ENCODE data around the gene ULK4.
"Not testable (repeated sequence)": the region's sequence is repeated elsewhere in the genome, so short reads cannot be mapped to it uniquely, and the experiment has no call there.

Gene ULK4

DNA sequence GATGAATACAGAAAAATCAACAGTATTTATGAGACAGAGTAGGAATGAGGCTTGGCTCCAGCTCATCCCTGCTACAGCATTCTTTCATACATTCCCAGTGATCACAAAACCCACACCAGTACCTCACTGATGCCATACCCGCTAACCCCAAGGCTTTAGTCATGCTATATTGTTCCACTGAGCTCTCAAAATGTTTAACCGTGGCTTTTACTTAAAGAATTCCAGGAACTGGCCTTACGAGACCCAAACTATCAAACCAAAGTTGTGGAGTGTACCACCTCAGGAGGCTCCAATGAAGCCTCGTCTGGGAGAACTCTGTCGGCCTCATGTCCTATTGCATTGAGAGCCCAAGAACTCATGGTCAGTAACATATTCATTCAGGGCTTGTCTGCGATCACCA, 278.9 kb downstream of the ULK4 start:
- DNase-seq, result no peak

DNA sequence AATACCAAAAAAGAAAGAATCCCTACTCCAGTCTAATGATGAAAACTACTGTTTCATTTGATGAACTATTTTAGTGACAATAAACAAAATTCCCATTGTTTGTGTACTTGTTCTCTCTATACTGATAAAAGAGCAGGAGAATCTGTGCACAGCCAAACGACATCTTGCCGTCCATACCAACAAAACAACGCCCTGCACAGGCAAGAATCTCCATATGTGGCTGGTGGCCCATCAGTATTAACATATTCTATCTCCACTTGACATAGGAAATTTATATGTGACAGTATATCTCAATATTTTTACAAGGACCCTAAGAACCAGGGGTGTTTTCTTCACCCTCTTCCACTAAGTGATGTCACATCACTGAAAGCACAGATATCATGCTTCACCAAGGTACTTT, 279.5 kb downstream of the ULK4 start:
- DNase-seq, result no peak

DNA sequence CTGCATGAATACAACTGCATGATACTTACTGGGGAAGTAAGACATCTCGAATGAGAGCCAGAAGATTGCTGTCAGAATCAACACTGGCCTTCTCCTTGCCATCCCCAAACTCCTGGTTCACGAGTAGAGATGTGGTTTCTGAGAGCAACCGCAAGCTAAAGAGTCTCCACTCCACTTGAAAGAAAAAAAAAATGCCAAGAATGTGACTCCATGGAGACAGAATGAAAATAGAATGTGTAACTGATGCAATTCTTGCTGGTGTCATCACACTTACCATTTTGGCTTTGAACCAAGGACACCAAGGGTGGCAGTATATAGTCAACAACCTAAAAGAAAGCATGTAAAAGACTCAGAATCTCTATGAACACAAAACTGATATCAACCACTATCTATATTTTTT, 280.4 kb downstream of the ULK4 start:
- DNase-seq, result no peak

DNA sequence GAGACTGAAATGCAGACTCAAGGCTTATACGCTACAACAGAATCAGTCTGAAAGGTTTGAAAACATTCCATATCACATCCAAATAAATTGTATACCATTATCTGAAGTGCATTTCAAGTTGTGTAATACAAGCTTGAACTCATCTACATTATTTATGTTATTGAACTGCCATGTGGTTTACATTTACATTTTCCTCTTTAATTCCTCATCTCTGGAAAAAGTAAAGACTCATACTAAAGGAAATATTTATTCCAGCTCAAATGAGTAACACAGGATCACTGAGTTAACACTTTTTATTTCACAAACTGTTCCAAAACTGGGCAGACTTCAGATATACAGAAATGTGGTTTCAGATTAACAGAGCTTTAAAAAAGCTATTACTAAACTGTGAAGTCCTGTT, 282.5 kb downstream of the ULK4 start:
- no peak for DNase-seq

DNA sequence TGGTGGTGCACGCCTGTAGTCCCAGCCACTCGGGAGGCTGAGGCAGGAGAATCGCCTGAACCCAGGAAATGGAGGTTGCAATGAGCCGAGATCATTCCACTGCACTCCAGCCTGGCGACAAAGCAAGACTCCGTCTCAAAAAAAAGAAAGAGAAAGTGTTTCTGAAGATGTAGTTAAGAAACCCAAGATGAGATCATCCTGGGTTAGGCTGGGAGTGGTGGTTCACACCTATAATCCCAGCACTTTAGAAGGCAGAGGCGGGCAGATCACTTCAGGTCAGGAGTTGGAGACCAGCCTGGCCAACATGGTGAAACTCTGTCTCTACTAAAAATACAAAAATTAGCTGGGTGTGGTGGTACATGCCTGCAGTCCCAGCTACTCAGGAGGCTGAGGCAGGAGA, 286.8 kb downstream of the ULK4 start:
- DNase-seq, result not testable (repeated sequence)

DNA sequence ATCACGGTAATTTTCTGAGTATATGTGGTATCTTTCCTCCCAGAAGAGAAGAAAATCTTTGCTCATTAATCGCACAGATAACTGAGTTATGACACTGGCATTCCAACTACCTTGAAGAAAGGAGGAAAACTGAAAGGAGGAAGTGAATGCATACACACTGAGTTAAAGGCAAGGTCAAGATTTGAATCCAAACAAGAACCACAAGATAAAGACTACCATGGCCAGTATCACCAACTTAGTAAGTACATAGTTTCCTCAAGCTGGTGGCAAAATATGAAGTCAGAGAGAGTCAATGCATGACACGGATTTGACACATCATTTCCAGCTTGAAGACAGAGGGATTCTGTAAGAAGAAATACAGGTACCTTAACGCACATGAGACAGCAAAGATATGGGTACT, 287.5 kb downstream of the ULK4 start:
- DNase-seq, result no peak

DNA sequence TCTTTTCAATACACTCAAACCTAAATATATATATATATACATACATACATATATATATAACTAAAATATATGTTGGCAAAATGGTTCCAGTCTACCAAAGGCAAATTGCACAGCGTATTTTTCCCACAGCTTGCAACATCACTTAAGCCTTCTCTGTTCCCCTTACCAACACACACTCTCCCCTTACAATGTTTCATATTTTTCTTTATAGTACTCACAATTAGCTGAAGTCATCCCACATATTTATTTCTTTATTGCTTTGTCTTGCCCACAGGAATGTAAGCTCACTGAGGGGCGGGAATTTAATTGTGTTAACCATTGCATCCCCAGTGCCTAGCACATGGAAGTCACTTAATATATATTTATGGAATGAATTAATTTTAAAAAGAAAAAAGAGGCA, 288.3 kb downstream of the ULK4 start:
- DNase-seq, result no peak

DNA sequence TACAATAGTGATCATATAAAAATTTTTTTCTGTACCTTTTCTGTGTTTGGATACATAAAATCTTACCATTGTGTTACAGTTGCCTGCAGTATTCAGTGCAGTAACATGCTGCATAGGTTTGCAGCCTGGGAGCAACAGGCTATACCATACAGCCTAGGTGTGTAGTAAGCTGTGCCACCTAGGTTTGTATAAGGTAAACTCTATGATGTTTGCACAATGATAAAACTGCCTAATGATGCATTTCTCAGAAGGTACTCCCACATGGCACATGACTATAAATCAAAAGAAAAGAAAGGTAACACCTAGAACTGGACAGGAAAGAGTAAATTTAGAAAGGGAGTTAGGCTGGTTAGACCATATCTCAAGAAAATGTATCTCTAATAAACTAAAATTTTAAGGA, 293.5 kb downstream of the ULK4 start:
- DNase-seq, result no peak

DNA sequence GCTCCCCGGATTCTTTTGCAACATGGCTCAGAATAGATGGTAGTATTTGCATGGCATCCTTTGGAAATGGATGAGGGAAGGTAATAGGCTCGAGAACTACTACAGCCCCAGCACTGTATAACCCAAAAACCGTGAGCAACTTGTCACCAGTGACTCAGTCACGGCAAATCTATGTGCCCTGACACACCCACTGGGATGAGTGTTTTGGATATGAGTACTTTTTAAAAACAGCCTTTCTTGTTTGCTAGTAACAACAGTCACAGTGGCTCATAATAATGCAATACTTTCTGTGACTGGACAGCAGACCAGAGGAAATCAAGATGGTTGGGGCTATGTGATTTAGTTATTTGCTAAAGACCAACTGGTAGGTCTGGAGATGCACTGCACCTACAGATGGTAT, 299.6 kb downstream of the ULK4 start:
- no peak for DNase-seq

DNA sequence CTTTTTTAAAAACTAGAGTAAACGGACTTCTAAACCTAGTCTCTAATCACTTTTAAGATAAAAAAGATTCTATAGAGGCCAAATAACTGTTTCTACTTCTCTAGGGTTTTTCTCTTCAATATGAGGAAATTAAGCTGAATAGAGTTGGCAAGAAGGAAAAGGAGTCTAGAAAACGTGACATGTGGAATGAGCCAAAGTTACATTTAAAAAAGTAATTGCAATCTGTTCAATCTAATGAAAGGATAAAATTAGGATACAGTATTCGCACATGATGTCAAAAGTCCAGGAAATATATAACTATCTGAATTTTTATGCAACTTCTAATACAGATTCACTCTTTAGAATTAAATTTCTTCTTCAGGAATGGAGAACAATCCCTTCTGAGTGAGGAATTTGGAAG, 300.1 kb downstream of the ULK4 start:
- no peak for DNase-seq

DNA sequence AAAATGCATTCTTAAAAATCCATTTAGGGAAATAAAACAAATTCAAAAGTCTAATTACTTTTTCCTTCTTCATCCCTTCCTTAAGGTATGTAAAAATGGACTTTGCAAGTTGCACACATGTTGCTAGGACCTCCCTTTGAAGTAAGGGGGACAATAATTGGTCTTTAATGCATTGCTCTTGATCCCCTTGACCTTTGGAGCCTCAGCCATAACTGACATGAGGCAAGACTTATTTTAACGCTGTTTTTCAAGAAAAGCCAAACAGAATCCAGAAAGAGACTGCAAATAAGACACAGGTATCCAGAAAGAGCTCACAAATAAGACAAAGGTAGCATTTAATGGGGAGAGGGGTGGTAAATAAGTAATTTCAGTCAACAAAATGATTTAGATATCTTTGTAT, 301.4 kb downstream of the ULK4 start:
- DNase-seq, result no peak

DNA sequence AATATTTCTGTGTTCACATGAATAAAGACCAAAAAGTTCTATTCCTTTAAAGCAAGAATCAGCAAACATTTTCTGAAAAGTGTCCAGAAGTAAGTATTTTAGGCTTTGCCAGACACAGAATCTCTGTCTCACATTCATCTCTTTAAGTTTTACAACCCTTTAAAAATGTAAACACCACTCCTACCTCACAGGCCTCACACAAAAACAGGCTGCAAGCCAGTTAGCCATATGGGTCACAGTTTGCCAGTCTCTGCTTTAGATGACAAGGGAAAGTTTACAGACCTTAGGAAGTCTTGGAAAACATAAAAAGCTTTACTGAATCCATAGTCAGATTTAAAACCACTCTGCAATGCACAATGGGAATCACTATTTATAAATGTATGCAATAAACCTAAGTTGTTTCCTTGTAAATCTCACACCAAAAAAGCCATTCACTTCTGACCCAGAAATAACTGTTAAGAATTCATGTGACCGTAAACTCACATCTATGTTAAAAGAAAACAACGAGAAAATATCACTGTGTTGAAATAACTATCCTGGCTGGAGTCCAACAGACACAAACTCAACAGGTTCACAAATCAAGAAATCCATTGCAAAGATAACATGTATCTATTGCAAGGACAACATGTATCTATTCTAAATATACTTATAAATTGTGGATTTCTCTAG, 308.2 kb downstream of the ULK4 start:
- no peak for DNase-seq

DNA sequence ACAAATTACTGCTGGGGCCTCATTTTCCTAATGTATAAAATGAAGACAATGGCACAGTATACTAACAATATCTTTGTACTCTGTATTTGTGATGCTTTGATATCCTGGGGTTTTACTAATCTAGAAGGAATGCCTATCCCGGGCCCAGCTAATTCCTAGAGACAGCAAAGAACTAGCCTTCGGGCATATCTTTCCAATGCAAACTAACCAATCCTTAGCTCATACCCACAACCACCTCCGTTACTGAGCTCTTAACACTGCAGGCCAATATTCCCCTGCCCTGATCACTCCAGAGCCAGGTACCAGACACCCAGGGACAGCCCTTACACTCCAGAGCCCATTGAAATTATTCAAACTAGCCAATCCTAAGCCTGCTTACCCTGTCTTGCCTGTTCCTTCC, 309.0 kb downstream of the ULK4 start:
- no peak for DNase-seq

DNA sequence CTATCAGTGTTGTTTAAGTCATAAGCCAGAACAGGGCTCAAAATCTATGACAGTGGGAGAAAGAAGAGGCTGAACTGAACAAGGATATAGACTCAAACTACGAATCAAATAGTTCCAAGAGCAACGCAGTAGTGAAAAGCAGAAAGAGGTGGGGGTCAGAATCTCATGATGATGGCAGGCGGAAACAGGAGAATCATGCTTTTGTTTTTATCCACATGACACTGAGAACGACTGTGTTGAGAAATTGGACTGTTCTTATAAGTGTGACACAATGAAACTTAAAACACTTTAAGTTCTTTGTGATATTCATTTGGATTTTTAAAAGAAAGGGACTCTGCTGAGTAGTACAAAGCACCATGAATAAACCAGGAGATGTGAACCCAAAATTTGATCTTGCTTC, 309.4 kb downstream of the ULK4 start:
- DNase-seq, result no peak

DNA sequence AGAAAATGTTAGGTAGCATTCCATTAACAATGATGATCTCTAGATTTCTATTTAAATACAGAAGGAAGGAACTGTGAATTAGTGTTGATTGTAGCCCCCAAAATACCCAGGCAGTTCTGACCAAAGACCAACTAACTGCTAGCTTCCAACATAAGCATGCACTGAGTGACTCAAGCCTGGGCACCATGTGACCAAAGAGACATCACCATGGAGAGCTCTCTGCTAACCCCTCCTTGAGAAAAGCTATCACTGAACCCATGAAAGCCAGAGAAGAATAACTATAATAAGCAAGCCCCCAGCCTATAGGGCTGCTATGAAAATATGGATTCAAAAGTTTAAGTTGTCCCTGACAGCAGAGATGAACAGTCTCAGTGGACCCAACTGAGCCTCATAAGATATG, 310.2 kb downstream of the ULK4 start:
- no peak for DNase-seq

DNA sequence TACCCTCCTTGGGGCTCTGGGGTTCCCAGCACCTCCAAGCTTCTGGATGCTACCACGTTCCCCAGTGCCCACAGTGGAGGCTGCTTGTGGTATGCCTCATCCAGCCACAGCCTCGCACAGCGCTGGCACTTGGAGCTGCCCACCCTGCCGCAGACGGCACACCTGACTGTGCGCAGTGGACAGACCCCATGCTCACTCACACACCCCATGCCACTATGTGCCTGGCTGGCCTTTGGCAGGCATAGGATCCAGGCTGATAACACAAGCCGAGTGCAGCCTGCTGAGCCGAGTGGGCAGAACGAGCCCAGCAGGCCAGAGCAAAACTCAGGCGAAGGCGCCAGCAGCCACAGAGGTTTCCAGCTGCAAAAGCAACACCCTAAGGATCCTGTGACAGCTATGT, 311.5 kb downstream of the ULK4 start:
- DNase-seq, result no peak

DNA sequence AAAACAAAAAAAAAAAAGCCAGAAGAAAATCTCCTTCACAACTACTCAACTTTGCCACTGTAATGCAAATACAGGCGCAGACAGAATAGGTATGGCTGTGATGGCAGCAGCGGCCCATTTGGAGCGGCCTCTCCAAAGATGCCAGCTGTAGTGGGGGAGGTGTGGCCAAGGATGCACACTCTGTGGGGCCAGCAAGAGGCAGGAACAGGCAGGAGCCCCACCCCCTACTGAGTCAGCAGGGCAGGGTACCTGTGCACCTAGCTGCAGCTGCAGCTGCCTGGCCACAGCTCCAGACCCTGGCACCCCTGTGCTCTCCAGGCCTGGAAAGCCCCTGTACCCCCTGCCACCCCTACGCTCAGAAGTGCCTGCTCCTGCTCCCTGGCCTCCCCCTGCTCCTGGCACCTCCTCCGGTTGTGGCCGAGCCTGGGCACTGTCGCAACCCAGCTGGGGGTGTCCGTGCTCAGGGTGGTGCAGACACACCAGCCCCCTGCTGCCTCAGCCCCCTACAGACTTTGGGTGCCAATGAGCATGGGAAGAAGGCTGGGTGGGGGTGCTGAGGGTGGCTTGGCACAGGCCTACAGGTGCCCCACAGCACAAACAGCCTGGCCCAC, 312.7 kb downstream of the ULK4 start:
- DNase-seq, result no peak

DNA sequence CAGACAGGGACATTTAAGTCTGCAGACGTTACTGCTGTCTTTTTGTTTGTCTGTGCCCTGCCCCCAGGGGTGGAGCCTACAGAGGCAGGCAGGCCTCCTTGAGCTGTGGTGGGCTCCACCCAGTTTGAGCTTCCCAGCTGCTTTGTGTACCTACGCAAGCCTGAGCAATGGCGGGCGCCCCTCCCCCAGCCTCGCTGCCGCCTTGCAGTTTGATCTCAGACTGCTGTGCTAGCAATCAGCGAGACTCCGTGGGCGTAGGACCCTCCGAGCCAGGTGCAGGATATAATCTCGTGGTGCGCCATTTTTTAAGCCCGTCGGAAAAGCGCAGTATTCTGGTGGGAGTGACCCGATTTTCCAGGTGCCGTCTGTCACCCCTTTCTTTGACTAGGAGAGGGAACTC, 314.2 kb downstream of the ULK4 start:
- DNase-seq, result not testable (repeated sequence)

DNA sequence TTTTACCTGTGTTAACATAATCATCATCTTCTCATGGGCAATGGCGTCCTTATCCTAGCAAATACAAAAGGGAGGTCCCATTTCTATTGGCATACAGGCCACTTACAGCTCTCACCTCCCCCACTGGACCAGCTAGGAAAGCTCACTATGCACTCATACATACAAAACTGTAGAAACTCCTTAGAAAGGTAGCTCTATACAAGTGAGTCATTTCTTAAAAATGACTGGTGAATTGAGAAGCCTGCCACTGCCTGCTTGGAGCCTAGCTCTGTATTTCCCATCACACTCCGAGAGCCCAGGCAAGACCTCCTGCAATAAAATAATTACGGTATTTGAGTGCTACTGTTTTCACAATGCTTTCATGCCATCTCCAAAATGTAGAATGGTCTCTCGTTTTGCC, 321.8 kb downstream of the ULK4 start:
- DNase-seq, result no peak

DNA sequence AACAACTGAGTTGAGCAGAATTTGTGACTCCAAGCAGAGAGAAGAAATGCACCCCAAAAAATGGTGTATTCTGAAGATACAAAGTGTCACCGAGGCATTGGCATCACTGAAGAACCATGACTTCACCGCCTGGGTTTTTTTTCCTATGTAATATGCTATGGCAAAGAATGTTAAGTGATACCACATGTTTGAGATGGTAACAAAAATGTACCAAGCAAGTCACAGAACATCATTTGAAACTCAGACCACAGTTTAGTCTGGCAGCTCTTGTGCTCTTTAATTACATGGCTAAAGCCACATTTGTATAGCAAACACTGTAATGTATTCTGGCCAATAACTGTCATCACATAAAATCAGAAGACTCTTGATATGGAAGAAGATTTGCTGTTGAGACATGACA, 323.5 kb downstream of the ULK4 start:
- DNase-seq, result no peak

DNA sequence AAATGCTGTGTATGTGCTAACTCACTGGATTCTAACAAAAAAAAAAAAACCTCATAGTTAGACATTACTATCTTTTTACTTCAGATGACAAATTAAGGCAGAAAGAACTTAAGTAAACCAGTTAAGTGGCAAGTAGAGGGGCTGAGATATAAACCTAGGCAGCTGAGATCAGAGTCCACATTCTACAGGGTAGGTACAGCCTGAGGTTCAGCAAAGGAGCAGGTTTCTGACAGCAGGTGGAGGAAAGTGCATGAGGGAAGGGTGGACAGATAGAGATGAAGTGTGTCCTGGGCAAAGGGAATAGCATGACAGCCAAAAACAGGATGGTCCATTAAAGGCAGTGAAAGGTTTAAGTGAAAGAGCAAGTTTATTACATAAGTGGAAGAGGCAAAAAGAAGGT, 329.2 kb downstream of the ULK4 start:
- DNase-seq, result no peak

DNA sequence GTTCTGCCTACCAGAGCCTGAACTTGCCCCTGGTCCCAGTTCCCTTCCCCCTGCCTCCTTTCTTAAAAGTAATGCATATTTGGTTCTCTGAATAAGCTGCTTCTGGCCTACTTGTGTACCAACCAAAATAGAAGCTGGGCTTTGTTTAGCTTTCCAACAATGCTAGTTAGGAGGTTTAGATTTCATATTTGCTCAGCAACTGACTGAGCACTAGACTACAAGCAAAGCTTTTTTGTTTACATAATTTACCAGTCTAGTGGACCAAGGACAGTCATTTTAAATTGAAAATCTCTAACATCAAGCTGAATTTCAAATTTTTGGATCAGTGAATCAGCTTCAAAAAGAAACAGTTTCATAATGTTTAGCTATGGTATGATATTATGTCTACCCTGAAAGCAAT, 331.2 kb downstream of the ULK4 start:
- no peak for DNase-seq

DNA sequence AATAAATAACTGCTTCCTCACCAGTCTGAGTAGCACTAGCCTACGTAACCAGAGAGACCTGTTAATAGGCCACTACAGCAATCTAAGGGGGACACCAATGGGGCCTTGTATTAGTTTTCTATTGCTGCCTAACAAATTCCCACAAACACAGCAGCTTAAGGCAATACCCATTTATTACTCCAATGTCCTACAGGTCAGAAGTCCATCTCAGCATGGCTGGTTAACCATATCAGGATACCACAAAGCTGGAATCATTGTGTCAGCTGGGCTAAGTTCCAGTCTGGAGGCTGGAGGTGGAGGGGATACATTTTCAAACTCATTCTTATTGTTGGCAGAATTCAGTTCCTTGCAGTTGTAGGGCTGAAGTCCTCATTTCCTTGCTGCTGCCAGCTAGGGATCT, 331.9 kb downstream of the ULK4 start:
- no peak for DNase-seq

DNA sequence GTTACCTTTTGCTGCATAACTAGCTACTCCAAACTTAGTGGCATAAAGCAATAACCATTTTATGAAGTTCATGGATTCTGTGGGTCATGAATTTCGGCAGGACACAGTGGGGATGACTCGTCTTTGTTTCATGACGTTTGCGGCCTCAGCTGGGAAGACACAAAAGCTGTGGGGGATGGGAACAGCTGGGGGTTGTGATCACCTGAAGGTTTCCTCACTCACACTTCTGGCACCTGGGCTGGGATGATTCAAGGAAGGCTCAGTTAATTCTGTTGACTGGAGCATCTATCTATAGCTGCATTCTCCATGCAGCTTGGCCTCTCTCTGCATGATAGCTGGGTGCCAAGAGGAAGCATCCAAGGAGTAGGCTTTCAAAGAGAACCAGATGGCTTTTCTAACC, 332.8 kb downstream of the ULK4 start:
- DNase-seq, result no peak

DNA sequence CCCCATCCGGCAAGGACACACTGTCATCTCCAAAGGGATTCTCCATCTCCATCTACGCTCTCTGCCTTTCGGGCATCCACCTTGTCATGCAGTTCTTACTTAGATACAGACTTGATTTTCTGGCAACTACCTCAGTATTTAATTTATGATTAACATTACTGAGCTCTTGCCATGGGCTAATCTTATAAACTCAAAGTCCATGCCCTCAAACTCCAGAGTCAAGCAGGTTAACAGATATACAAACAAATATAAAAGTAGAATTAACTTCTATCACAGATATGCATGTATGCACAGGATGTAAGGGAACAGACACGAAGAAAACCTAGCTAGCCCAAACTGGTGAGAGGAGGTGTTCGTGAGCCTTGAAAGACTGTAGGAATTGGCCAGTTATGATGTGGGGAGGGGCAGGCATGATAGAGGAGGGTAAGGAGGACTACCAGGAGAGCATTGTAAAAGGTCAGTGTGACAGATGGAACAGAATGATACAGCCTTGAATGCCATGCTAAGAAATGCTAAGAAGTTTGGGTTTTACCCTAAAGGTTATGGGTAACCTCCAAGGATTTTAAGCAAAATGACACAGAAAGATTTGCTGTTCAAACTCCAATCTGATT, 334.3 kb downstream of the ULK4 start:
- no peak for DNase-seq

All from CD4-positive, alpha-beta T cell treated with Interleukin-10 for 1 hour (primary cell).